ENCODE measurements around the gene OR2D2. TPM values are rescaled to one million over a fixed set of nuclear protein-coding genes. Genes with fewer than 3 reads are reported as not detected.
A peak's percentile ranks its signal among the peaks of the same experiment; 100 is the strongest.
"Not testable (repeated sequence)": the region's sequence is repeated elsewhere in the genome, so short reads cannot be mapped to it uniquely, and the experiment has no call there.

Gene OR2D2, protein sequence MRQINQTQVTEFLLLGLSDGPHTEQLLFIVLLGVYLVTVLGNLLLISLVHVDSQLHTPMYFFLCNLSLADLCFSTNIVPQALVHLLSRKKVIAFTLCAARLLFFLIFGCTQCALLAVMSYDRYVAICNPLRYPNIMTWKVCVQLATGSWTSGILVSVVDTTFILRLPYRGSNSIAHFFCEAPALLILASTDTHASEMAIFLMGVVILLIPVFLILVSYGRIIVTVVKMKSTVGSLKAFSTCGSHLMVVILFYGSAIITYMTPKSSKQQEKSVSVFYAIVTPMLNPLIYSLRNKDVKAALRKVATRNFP
- not detected for total RNA-seq
- long read RNA-seq, donor 1: 0 reads
- long read RNA-seq, donor 2: 0 reads

DNA sequence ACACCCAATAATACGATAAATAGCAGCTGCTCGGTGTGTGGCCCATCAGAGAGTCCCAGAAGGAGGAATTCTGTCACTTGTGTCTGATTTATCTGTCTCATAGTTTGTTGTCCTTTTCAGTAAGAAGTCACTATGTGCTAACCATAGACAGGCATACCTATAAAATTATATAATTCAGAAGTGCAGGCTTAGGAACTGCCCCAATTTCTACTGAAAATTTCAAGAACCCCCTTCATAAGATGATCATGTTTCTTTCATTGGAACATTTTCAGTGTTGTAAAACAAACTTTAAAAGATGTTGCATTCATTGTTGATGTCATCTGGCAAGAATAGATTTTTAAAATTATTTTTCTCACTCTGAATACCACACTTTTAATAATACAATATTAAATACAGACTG, at the start of gene OR2D2:
TSS of gene OR2D2 (minus strand) at position 101 of the 400 bp plus-strand sequence. CDS start at position 101, 0 bp downstream.
- DNase-seq (ENCODE audit: low spot score): no peak
- intact Hi-C loops (cut with DNase I): no loop called here

DNA sequence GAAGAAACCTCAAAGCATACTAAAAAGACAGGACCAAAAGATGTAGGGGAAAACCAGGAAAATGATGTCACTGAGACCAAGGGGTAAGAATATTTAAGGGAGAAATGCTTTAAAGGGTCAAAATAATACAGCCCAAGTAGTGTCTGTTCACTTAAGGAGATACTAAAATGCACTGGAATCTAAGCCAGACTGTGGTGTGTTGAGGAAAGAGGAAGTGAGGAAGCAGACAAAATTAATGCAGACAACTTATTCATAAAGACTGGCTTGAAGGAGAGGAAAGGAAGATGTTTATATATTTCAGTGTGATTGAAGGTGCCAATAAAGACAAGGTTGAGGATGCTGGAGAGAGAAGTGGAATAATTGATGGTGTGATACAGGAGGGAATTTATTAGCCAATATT, 49.7 kb upstream of the OR2D2 start:
- DNase-seq (ENCODE audit: low spot score): no peak
- intact Hi-C loops (cut with DNase I): no loop called here

- no peak for DNase-seq (ENCODE audit: low spot score)
- intact Hi-C loops (cut with DNase I): no loop called here
These were observed 39.8 kb upstream of the OR2D2 start for GRCh38 chr11:6932145-6932544.

GRCh38 chr11:6931146-6931713, 38.9 kb upstream of the OR2D2 start:
- intact Hi-C loops (cut with DNase I): no loop called here
- DNase-seq (ENCODE audit: low spot score): no peak

DNA sequence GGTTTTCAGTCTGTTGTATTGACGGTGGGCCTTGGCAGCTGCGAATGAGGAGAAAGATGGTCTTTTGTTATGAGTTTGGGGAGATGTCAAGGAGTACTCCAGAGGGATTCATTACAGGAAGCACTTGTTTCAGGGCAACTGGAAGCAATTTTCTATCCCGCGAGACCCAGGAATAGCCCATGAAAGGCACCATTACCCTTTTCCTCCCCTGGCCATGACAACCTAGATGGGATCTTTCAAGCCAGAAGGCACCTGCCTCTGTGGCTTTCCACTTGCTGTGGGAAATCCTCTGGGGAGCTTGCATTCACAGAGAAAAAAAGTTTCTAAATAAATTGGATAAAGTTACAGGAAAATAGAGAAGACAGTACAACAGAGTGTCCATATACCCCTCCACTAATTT, 36.6 kb upstream of the OR2D2 start:
- no peak for DNase-seq (ENCODE audit: low spot score)
- intact Hi-C loops (cut with DNase I): no loop called here

DNA sequence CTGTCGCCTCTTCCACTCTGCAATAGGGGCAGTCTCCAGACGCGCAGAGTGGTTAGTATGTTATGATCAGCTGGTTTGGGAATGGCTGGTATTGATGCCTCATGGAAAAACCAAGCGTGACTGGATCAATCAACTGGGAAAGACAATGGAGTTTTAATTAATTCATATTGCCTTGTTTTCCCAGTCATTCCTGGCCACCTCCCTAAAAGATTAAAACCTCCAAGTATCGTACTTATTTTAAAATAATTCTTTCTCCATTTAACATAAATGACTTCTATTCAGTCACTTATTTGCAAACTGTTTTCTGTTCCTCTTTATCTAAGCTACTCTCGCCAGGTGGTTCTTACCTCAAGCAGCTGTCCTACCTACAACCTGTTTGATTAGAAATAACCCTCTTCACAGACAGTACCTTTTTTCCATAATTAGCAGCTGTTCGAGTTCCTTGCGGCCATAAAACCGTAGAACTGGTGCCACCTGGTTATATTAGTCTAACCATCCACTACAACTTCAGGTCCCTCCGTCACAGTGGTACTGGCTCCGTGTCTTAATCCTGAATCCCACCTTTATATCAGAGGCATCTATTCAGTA, 34.8 kb upstream of the OR2D2 start:
- no peak for DNase-seq (ENCODE audit: low spot score)
- intact Hi-C loops (cut with DNase I): no loop called here

DNA sequence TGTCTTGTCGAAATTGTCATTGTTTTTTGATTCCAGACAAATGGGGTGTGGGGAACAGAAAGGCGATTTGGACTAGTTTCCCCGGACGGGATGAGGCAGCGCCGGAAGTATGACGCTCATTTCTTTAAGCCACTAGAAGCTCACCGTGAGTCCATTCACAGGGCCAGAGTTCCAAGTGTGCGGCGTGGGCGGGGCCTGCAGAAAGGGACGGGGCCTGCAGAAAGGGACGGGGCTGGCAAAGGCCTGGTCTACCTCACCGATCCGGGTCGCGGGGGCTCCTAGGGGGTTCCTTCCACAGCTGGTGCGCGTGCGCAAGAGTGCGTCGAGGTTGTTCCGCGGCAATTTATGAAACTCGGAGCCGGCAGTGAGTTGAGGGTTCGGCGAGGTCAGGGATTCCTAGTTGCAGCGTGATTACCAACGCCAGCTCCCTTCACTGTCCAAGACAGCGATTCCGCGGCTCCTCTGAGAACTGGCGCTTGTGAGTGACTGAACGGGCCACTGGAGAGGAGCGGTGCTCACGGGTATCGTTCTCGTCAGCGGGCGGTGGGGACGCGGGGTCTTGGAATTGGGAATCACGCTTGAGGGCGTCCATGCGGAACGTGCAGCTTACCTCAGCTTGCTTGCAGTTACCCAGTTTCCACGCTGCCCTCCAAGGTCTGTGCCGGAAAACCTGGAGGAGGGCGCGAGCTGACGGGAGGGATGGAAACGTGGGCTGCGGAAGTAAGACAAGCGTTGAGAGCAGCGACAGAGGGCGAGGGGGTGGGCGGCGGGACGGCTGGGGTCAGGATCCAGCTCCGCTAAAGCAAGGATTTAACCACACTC, 34.1 kb upstream of the OR2D2 start, which contains the start of gene ZNF215:
TSS of gene ZNF215 (plus strand) at position 219 of the 822 bp plus-strand sequence. CDS start 5,847 bp downstream, outside the sequence.
- peak; percentile 93 for DNase-seq (ENCODE audit: low spot score)
- intact Hi-C loops (cut with DNase I): no loop called here

DNA sequence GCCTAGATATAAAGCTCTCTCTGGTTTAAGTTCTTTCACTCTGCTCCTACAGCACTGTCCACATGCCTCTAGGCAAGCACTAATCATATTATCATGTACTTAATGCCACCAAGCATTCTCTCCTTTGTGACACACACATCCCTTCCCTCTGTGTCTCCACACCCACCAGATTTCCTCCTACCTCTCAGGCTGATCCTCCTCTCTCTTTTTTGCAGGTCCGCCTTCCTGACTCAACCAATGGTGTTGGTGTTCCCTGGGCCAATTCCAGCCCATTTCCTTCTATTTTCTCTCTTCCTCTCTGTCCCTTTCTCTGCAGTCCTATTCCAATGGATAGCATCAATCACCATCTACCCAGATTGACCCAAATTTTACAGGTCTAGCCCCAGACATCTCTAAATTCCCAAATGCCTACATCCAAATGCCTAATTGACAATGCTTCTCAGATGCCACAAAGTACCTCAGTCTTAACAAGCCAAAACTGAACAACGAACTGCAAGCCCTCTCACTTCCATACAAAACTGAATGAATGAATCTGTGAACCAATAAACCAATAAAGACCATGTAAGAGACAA, 33.4 kb upstream of the OR2D2 start:
- intact Hi-C loops (cut with DNase I): no loop called here
- DNase-seq (ENCODE audit: low spot score): no peak

DNA sequence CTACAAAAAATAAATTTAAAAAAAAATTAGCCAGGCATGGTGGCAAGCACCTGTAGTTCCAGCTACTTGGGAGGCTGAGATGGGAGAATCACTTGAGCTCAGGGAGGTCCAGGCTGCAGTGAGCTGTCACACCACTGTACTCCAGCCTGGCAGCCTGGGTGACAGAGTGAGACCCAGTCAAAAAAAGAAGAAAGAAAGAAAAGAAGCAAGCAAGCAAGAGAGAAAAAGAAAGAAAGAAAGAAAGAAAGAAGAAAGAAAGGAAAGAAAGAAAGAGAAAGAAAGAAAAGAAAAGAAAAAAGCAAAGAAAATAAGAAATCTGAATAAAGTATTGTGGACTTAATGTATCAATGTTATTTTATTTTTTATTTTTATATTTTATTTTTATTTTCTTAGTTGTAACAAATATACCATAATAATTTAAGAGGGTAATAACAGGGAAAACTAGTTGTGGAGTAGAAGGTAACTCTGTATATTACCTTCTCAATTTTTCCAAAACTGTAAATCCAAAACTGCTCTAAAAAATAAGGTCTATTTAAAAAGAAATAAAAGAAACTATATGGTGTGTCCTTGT, 32.8 kb upstream of the OR2D2 start:
- intact Hi-C loops (cut with DNase I): no loop called here
- DNase-seq (ENCODE audit: low spot score): no peak

GRCh38 chr11:6920702-6921101, 28.4 kb upstream of the OR2D2 start, which contains the start of gene OR2D3:
Gene OR2D3 (plus strand): TSS chr11:6921002. CDS start chr11:6921002, 0 bp downstream.
- intact Hi-C loops (cut with DNase I): no loop called here

GRCh38 chr11:6919698-6920097, 27.4 kb upstream of the OR2D2 start:
- intact Hi-C loops (cut with DNase I): no loop called here
- no peak for DNase-seq (ENCODE audit: low spot score)

More at GRCh38 chr11:6920702-6921101, 28.4 kb upstream of the OR2D2 start, which contains the start of gene OR2D3:
- DNase-seq (ENCODE audit: low spot score): no peak

GRCh38 chr11:6911948-6912347, 19.6 kb upstream of the OR2D2 start:
- intact Hi-C loops (cut with DNase I): no loop called here
- DNase-seq (ENCODE audit: low spot score): no peak

DNA sequence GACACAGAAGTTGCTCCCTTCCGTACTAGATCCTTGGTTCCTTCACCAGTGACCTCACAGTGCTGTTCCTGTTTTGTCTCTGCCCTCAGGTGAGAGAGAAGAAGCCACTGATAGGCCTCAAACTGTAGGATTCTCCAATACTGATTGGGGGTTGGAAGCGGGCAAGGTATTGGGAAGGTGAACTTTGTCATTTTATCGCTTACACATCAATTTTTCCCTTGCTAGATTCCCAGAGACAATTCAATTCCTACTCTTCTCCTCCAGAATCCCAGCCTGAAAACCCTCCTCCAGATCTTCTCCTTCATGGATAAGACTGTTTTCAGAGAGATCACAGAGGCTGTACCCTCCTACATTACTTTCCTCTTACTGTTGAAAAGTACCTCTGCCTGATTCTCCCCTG, 19.1 kb upstream of the OR2D2 start:
- intact Hi-C loops (cut with DNase I): no loop called here
- no peak for DNase-seq (ENCODE audit: low spot score)

GRCh38 chr11:6904804-6905203, 12.5 kb upstream of the OR2D2 start:
- DNase-seq (ENCODE audit: low spot score): peak; percentile 61
- intact Hi-C loops (cut with DNase I): not testable (repeated sequence)

DNA sequence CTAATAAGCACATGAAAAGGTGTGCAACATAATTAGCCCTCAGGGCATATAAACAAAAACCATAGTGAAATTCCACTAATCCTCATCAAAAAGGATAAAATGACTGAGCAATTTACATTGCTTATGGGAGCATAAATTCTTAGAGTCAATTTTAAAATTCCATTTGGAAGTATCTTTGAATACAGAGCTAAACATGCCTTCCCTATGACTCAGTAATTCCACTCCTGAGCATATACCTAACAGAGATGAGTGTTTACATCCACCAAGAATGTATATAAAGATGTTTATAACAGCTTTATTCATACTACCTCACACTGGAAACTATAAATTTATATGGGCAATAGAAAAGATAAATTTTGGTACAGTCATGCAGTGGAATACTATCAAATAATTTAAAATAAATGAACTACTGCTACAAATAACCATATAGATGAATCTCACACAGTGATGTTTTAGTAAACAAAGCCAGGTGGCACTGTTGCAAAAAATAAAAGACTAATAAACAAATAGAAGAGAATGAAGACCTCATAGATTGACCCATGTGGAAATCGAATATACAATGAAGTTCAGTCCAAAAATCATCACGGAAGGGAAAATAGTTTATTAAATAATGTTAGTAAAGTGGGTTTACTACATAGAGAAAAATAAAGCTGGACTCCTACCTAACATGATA, 8.2 kb upstream of the OR2D2 start:
- intact Hi-C loops (cut with DNase I): no loop called here
- no peak for DNase-seq (ENCODE audit: low spot score)

DNA sequence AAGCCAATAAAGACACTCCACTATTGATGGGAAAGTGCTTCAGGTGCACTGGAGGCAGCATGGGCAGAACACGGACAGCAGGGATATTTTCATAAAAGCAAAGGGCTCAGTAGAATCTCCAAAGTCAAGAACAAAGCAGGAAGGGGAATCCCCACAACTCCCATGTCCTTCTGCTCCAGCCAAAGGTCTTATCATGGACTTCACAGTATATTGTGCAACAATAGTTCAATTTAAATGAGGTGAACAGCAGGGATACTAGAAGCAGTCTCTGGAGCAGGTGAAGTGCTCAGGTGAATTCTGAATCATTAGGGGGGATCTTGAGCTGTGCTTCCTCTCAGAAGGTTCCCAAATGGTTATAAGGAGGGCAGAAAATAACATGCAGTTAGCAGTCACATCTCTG, 6.6 kb upstream of the OR2D2 start:
- DNase-seq (ENCODE audit: low spot score): no peak
- intact Hi-C loops (cut with DNase I): no loop called here

- no peak for DNase-seq (ENCODE audit: low spot score)
- intact Hi-C loops (cut with DNase I): no loop called here
These were observed 2.7 kb upstream of the OR2D2 start for GRCh38 chr11:6895010-6895409.

GRCh38 chr11:6894097-6894496, 1.8 kb upstream of the OR2D2 start:
- no peak for DNase-seq (ENCODE audit: low spot score)
- intact Hi-C loops (cut with DNase I): no loop called here

- intact Hi-C loops (cut with DNase I): no loop called here
- no peak for DNase-seq (ENCODE audit: low spot score)
These were observed 2.5 kb downstream of the OR2D2 start for GRCh38 chr11:6889835-6890234.

All from posterior vena cava (tissue), 2 donors.